ENCODE data around the gene BAZ2B.
A peak's percentile ranks its signal among the peaks of the same experiment; 100 is the strongest.

BAZ2B gene

DNA sequence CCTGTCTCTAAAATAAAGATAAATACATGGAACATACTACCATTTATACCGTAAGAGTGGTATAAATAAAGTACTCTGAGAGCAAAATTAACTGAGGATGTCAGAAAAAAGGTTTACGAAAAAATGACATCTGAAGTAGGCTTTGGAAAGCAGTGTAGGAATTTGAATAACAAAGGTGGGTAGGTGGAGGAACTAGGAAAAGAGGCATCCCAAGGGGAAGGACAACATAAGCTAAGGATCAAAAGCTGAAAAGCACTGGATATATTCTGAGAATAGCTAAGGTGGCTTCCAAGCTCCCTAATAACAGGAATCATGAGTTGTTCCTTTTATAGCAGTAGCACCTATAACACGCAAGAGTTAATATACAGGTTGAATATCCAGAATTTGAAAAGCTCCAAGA, 91.3 kb downstream of the BAZ2B start:
- H3K9me3 ChIP-seq, result no peaks in the 10 kb centered on the region
- no peaks in the 10 kb centered on the region for H3K27me3 ChIP-seq (ENCODE audit: low read depth)
- in situ Hi-C loops (cut with MboI; ENCODE audit: low sequenced_read_pairs), result no loop called here
- no peaks in the 10 kb centered on the region for H3K36me3 ChIP-seq (replicated peaks)
- DNase-seq (ENCODE audit: low spot score in 2 of 2), result no peak
- peaks cover 4% of the 10 kb centered on the region; the same call in 1 of the 2 replicates for H3K4me1 ChIP-seq
- H3K4me3 ChIP-seq, result no peak overlapping the region

DNA sequence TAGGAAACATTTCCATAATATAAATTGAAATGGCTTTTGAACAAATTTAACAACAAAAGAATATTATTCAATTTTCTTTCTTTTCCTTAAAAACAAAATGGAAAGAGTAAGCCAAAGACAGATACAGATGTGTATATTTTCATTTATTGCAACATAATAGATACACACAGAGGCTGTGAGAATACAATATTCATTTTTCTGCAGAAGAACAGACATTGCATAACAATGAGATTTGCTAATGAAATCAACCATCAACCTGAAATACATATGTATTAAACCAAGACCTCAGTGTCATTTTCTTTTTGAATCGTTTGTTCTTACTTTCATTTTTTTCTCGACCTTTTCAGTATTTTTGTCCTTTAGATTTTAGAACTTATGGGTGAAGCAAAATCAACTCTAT, 95.1 kb downstream of the BAZ2B start:
- no peak overlapping the region for H3K4me3 ChIP-seq
- in situ Hi-C loops (cut with MboI; ENCODE audit: low sequenced_read_pairs), result no loop called here
- H3K4me1 ChIP-seq, result peaks cover 8% of the 10 kb centered on the region; the same call in 1 of the 2 replicates
- H3K27me3 ChIP-seq (ENCODE audit: low read depth), result no peaks in the 10 kb centered on the region
- H3K36me3 ChIP-seq (replicated peaks), result no peaks in the 10 kb centered on the region
- no peak for DNase-seq (ENCODE audit: low spot score in 2 of 2)
- no peaks in the 10 kb centered on the region for H3K9me3 ChIP-seq

- no peak for DNase-seq (ENCODE audit: low spot score in 2 of 2)
- peaks cover 20% of the 10 kb centered on the region for H3K4me1 ChIP-seq
- H3K9me3 ChIP-seq, result no peaks in the 10 kb centered on the region
- in situ Hi-C loops (cut with MboI; ENCODE audit: low sequenced_read_pairs), result no loop called here
- no peaks in the 10 kb centered on the region for H3K27me3 ChIP-seq (ENCODE audit: low read depth)
- no peaks in the 10 kb centered on the region for H3K36me3 ChIP-seq (replicated peaks)
- no peak overlapping the region for H3K4me3 ChIP-seq
These were observed 97.9 kb downstream of the BAZ2B start for GRCh38 chr2:159518321-159519005.

DNA sequence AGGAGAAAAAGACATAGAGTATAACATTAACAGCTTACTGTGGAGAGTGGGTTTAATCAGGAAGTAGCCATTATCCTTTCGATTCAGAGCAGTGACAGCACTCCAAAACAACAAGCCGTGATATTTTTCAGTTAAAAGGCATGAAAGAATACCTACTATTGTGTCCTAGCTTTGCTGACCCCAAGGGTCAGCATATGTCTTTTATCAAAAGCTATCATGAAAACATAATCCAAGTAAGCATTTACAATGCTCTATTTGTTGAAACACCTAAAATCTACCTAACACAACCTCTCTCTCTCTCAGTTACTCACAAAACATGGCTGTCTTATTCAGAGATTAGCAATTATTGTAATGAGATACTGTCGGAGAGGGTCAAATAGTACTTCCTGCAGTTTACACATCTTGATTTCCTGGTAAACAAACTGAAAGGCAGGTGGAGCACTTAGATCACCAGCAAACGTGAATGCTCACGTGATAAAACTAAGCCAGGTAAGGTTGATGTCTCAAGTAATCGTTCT, 100.0 kb downstream of the BAZ2B start:
- no peaks in the 10 kb centered on the region for H3K36me3 ChIP-seq (replicated peaks)
- in situ Hi-C loops (cut with MboI; ENCODE audit: low sequenced_read_pairs), result no loop called here
- peak overlapping the region; percentile 21 for H3K4me3 ChIP-seq
- peaks cover 31% of the 10 kb centered on the region for H3K4me1 ChIP-seq
- no peaks in the 10 kb centered on the region for H3K9me3 ChIP-seq
- no peaks in the 10 kb centered on the region for H3K27me3 ChIP-seq (ENCODE audit: low read depth)
- DNase-seq (ENCODE audit: low spot score in 2 of 2), result peak in 1 of 2 experiments; percentile 61

DNA sequence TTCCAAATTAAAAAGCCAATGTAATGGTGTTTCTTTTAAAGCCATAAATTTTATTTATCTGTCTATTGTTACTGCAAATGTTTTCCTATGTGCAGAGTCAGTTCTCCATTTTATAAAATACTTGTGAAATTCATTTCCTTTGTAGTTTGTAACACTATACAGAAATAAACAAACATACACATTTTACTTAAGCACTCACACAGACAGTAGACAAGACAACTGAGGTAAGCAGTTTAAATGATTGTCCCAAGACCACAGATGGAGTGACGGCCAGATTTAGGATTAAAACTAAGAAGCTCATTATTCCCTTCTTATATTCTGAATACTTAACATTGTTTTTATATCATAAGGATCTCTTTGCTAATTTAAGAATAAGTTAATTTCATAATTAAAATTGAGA, 100.9 kb downstream of the BAZ2B start:
- peaks cover 30% of the 10 kb centered on the region for H3K4me1 ChIP-seq
- no peaks in the 10 kb centered on the region for H3K36me3 ChIP-seq (replicated peaks)
- DNase-seq (ENCODE audit: low spot score in 2 of 2), result no peak
- in situ Hi-C loops (cut with MboI; ENCODE audit: low sequenced_read_pairs), result no loop called here
- no peak overlapping the region for H3K4me3 ChIP-seq
- H3K27me3 ChIP-seq (ENCODE audit: low read depth), result no peaks in the 10 kb centered on the region
- H3K9me3 ChIP-seq, result no peaks in the 10 kb centered on the region

DNA sequence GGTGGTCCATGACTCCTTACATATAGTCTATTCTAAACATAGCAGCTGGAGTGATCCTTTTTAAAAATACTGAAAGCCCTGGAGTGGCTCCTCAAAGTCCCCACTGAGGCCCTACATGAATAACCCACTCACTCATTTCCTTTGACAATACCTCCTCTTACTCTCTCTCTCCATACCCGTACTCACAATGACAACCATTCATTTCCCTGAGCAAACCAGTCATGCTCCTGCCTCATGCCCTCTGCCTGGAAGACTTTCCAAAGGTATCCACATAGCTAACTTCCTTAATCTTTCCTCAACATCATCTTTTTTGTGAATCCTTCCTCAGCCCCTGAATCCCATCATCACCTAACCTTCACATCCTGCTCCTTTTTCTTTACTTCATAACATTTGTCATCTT, 102.6 kb downstream of the BAZ2B start:
- in situ Hi-C loops (cut with MboI; ENCODE audit: low sequenced_read_pairs), result no loop called here
- no peak for DNase-seq (ENCODE audit: low spot score in 2 of 2)
- no peaks in the 10 kb centered on the region for H3K9me3 ChIP-seq
- H3K4me3 ChIP-seq, result no peak overlapping the region
- H3K4me1 ChIP-seq, result peaks cover 30% of the 10 kb centered on the region
- no peaks in the 10 kb centered on the region for H3K27me3 ChIP-seq (ENCODE audit: low read depth)
- H3K36me3 ChIP-seq (replicated peaks), result no peaks in the 10 kb centered on the region

DNA sequence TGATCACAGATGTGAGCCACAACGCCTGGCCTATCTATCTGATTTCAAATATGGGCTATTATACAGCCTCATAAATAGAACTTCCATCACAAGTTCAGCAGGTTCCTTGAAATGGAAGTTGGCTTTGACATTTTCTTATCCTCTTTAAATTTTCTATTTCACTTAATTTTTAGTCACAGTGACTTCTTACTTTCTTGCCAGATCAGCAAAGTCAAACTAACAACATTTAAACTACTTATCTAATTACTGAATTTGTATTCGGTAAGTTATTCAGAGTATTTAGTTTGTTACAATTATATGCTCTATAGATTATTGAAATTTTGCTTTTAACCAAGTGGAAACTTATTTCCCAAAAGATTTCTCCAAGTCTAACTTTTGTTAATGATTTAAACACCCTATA, 108.2 kb downstream of the BAZ2B start:
- H3K36me3 ChIP-seq (replicated peaks), result no peaks in the 10 kb centered on the region
- H3K9me3 ChIP-seq, result no peaks in the 10 kb centered on the region
- no peak for DNase-seq (ENCODE audit: low spot score in 2 of 2)
- in situ Hi-C loops (cut with MboI; ENCODE audit: low sequenced_read_pairs), result no loop called here
- H3K4me3 ChIP-seq, result no peak overlapping the region
- H3K27me3 ChIP-seq (ENCODE audit: low read depth), result no peaks in the 10 kb centered on the region
- peaks cover 13% of the 10 kb centered on the region for H3K4me1 ChIP-seq

GRCh38 chr2:159506764-159507440, 109.4 kb downstream of the BAZ2B start:
- Histone ChIP-seq H3K4me1 (peaks cover 2% of the 10 kb centered on the region), H3K36me3 (replicated peaks) (no peaks in the 10 kb centered on the region), H3K9me3 (no peaks in the 10 kb centered on the region), H3K27me3 (ENCODE audit: low read depth) (no peaks in the 10 kb centered on the region), H3K4me3 (no peak overlapping the region)
- DNase-seq (ENCODE audit: low spot score in 2 of 2), result no peak
- in situ Hi-C loops (cut with MboI; ENCODE audit: low sequenced_read_pairs), result no loop called here

DNA sequence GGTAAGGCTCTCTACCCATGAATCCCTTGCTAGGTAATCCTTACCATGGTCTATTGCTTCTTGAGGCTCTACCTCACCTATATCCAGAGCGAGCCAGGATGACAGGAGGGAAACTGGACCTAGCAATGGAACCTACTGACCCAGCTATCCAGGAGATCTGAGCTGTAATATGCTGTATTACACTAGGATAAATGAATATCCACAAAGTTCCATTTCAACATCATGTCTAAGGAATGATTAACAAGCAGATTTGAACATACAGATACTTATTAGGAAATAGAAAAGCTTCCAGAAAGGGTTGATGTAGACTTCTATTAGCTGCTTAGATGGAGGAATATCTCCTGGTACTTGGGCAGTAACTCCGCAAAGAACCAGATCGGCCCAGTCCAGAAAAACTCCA, 110.1 kb downstream of the BAZ2B start:
- no peaks in the 10 kb centered on the region for H3K9me3 ChIP-seq
- no peak overlapping the region for H3K4me3 ChIP-seq
- DNase-seq (ENCODE audit: low spot score in 2 of 2), result no peak
- H3K27me3 ChIP-seq (ENCODE audit: low read depth), result no peaks in the 10 kb centered on the region
- in situ Hi-C loops (cut with MboI; ENCODE audit: low sequenced_read_pairs), result no loop called here
- no peaks in the 10 kb centered on the region for H3K4me1 ChIP-seq
- H3K36me3 ChIP-seq (replicated peaks), result no peaks in the 10 kb centered on the region

DNA sequence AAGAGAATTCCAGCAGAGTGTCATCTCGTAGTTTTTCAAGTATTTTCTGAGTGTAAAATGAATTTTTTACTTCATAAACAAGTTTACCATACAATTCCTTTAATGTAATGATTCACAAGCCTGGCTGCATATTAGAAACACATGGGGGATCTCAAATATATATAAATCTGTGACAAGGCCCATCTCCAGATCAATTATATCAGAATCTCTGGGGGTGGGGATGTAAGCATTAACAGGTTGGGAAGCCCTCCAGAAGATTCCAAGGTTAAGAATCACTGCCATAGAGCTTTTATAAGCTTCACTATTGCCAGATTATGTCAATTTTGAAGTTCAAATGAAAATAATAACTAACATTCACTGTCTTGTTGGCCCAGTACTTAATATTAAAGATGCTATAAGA, 111.2 kb downstream of the BAZ2B start:
- Histone ChIP-seq H3K4me1 (no peaks in the 10 kb centered on the region), H3K27me3 (ENCODE audit: low read depth) (no peaks in the 10 kb centered on the region), H3K36me3 (replicated peaks) (no peaks in the 10 kb centered on the region), H3K4me3 (no peak overlapping the region), H3K9me3 (no peaks in the 10 kb centered on the region)
- in situ Hi-C loops (cut with MboI; ENCODE audit: low sequenced_read_pairs), result no loop called here
- DNase-seq (ENCODE audit: low spot score in 2 of 2), result no peak

DNA sequence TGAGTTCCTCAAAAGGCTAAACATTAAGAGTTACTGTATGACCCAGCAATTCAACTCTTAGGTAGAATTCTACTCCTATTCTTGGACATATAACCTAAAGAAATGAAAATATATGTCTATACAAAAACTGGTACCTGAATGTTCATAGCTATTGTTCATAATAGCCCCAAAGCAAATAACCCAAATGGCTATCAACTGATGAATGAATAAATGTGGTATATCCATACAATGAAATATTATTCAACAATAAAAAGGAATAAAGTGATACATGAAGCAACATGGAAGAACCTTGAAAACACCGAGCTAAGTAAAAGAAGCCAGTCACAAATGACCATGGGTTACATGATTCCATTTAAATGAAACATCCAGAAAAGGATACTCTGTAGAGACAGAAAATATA, 114.6 kb downstream of the BAZ2B start:
- Histone ChIP-seq H3K4me1 (no peaks in the 10 kb centered on the region), H3K27me3 (ENCODE audit: low read depth) (no peaks in the 10 kb centered on the region), H3K9me3 (no peaks in the 10 kb centered on the region), H3K4me3 (no peak overlapping the region), H3K36me3 (replicated peaks) (no peaks in the 10 kb centered on the region)
- DNase-seq (ENCODE audit: low spot score in 2 of 2), result no peak
- in situ Hi-C loops (cut with MboI; ENCODE audit: low sequenced_read_pairs), result no loop called here

DNA sequence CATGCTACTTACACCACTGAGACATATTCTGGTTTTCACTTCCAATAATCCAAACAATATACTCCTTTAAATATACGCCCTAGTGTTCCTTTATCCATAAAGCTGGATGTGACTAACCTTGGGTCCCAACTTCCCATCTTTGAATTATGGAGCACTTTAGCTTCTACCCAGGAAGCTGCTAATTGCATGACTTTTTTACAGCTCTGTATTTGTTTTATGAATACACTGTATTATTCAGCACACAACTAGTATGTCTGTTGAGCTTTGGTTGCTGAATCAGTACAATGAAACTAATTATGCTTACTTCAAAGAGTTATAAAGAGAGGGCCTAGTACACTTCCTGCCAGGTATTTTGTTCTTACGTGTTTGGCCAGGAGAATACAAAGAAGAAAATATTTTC, 118.5 kb downstream of the BAZ2B start:
- H3K36me3 ChIP-seq (replicated peaks), result no peaks in the 10 kb centered on the region
- no peaks in the 10 kb centered on the region for H3K4me1 ChIP-seq
- in situ Hi-C loops (cut with MboI; ENCODE audit: low sequenced_read_pairs), result no loop called here
- DNase-seq (ENCODE audit: low spot score in 2 of 2), result no peak
- H3K27me3 ChIP-seq (ENCODE audit: low read depth), result no peaks in the 10 kb centered on the region
- H3K9me3 ChIP-seq, result no peaks in the 10 kb centered on the region
- no peak overlapping the region for H3K4me3 ChIP-seq

GRCh38 chr2:159497256-159497655, 119.1 kb downstream of the BAZ2B start:
- Histone ChIP-seq H3K4me3 (no peak overlapping the region), H3K36me3 (replicated peaks) (no peaks in the 10 kb centered on the region), H3K27me3 (ENCODE audit: low read depth) (no peaks in the 10 kb centered on the region), H3K4me1 (no peaks in the 10 kb centered on the region), H3K9me3 (no peaks in the 10 kb centered on the region)
- DNase-seq (ENCODE audit: low spot score in 2 of 2), result no peak
- in situ Hi-C loops (cut with MboI; ENCODE audit: low sequenced_read_pairs), result no loop called here

GRCh38 chr2:159489476-159489875, 126.9 kb downstream of the BAZ2B start:
- Histone ChIP-seq H3K27me3 (ENCODE audit: low read depth) (no peaks in the 10 kb centered on the region), H3K4me1 (no peaks in the 10 kb centered on the region), H3K36me3 (replicated peaks) (no peaks in the 10 kb centered on the region), H3K9me3 (no peaks in the 10 kb centered on the region), H3K4me3 (no peak overlapping the region)
- DNase-seq (ENCODE audit: low spot score in 2 of 2), result no peak
- in situ Hi-C loops (cut with MboI; ENCODE audit: low sequenced_read_pairs), result no loop called here

Data from HAP-1 (cell line).